H1 (cell line): ENCODE data around the gene LRRC23. TPM values are rescaled to one million over a fixed set of nuclear protein-coding genes. Genes with fewer than 3 reads are reported as not detected.

Experiments
- BRCA1 ChIP-seq: IDR thresholded peaks from 2 replicates; pipeline ENCODE4 v1.6.1; 2012; ENCODE audit warnings: low read depth, low read length, improper control_type of control experiment
- CHD2 ChIP-seq: IDR thresholded peaks from 2 replicates; pipeline ENCODE4 v1.6.1; 2012; ENCODE audit warnings: low read length, improper control_type of control experiment
- EZH2 ChIP-seq: fragments of 200-600 bp; sonication (generic); IDR thresholded peaks from 2 replicates; pipeline ENCODE4 v1.7.1; 2012; ENCODE audit warnings: low read depth, mild to moderate bottlenecking, moderate library complexity, low read length, inconsistent platforms; ENCODE audit not compliant: severe bottlenecking
- KDM1A ChIP-seq: fragments of 200-600, 300-600 bp; sonication (generic); IDR thresholded peaks from 2 replicates; pipeline ENCODE4 v1.7.1; 2016; ENCODE audit warnings: mild to moderate bottlenecking, low read length, borderline replicate concordance
- MAFK ChIP-seq: IDR thresholded peaks from 2 replicates; pipeline ENCODE4 v1.6.1; 2012; ENCODE audit warnings: low read depth, mild to moderate bottlenecking, improper control_type of control experiment, low read length
- RAD21 ChIP-seq, 2 experiments: IDR thresholded peaks in 1 of 2; conservative IDR thresholded peaks in 1 of 2; 2 replicates each; pipeline ENCODE4 v1.6.1; 2011; ENCODE audit warnings: low read depth in 2 of 2, low read length in 2 of 2, improper control_type of control experiment in 1 of 2, inconsistent platforms in 1 of 2, mild to moderate bottlenecking in 1 of 2, moderate library complexity in 1 of 2
- SIX5 ChIP-seq: IDR thresholded peaks from 2 replicates; pipeline ENCODE4 v1.6.1; 2011; ENCODE audit warnings: mild to moderate bottlenecking, low read depth, low read length
- SP1 ChIP-seq: IDR thresholded peaks from 2 replicates; pipeline ENCODE4 v1.6.1; 2011; ENCODE audit warnings: low read depth, low read length
- SP2 ChIP-seq: IDR thresholded peaks from 2 replicates; pipeline ENCODE4 v1.6.1; 2012; ENCODE audit warnings: mild to moderate bottlenecking, low read length, inconsistent platforms
- polyA plus RNA-seq, 7 experiments: library from polyadenylated mRNA; depleted of rRNA in 3 of 7; stranded (reverse) in 5 of 7; unstranded in 2 of 7; fragments of >200 nt in 5 of 7; fragments of 200-250 nt in 2 of 7; gene quantifications; 1 replicate in 5 of 7; 2 replicates in 1 of 7; 4 replicates in 1 of 7; pipeline versions ENCODE4 v1.2.1 to v1.2.3, GENCODE V29; 2011 to 2013; ENCODE audit warnings: missing spikeins in 2 of 7, mixed read lengths in 2 of 7
- total RNA-seq: library from RNA; stranded (reverse); fragmentation: NEBNext Ultra II Directional; extraction: Animal tissue kit (Norgen Biotek cat#: 25700); gene quantifications from 2 replicates; pipeline ENCODE4 v1.2.1, GENCODE V29; 2021

The LRRC23 gene
- total and polyA plus RNA-seq, 2 of the 8 experiments (the other 6 are each of a cell fraction or from before 2014, with no cell fraction given) = 2.5 to 3.6 TPM

- TF ChIP-seq SP1 (no peak), SP2 (no peak), SIX5 (no peak), CHD2 (no peak), BRCA1 (no peak), KDM1A (no peak), RAD21 (IDR thresholded peaks at IDR 0.05 in 1 of 2, conservative IDR thresholded peaks at IDR 0.05 in 1 of 2; ENCODE audit: low read depth in 2 of 2, low read length in 2 of 2) (no peak), EZH2 (no peak), MAFK (no peak)
These were observed 49.9 kb downstream of the LRRC23 start (continued) for GRCh38 chr12:6954316-6955107.
